ENCODE results near the gene NELL2.

Gene NELL2

GRCh38 chr12:44777044-44777443, 99.1 kb downstream of the NELL2 start:
- H3K27ac ChIP-seq = no peak overlapping the region
- TF ChIP-seq CTCF (conservative IDR thresholded peaks at IDR 0.05) = no peak

- no peak for TF ChIP-seq CTCF (conservative IDR thresholded peaks at IDR 0.05)
- no peak for TF ChIP-seq ZFX (IDR thresholded peaks at IDR 0.05)
- H3K27ac ChIP-seq = no peak overlapping the region
These were observed 100.2 kb downstream of the NELL2 start for GRCh38 chr12:44775901-44776300.

- no peak for TF ChIP-seq ZFX (IDR thresholded peaks at IDR 0.05)
- peak; percentile 97 for TF ChIP-seq CTCF (conservative IDR thresholded peaks at IDR 0.05)
- H3K27ac ChIP-seq = no peak overlapping the region
These were observed 101.2 kb downstream of the NELL2 start for GRCh38 chr12:44774815-44775411.

- TF ChIP-seq CTCF (conservative IDR thresholded peaks at IDR 0.05) (no peak), ZFX (IDR thresholded peaks at IDR 0.05) (no peak)
- no peak overlapping the region for H3K27ac ChIP-seq
These were observed 104.6 kb downstream of the NELL2 start for GRCh38 chr12:44771485-44772021.

- H3K27ac ChIP-seq = no peak overlapping the region
- TF ChIP-seq ZFX (IDR thresholded peaks at IDR 0.05) = no peak
- TF ChIP-seq CTCF (conservative IDR thresholded peaks at IDR 0.05) = no peak
These were observed 110.3 kb downstream of the NELL2 start for GRCh38 chr12:44765796-44766195.

GRCh38 chr12:44763021-44763420, 113.1 kb downstream of the NELL2 start:
- H3K27ac ChIP-seq = no peak overlapping the region
- no peak for TF ChIP-seq ZFX (IDR thresholded peaks at IDR 0.05)
- no peak for TF ChIP-seq CTCF (conservative IDR thresholded peaks at IDR 0.05)

- no peak overlapping the region for H3K27ac ChIP-seq
- TF ChIP-seq ZFX (IDR thresholded peaks at IDR 0.05) (no peak), CTCF (conservative IDR thresholded peaks at IDR 0.05) (no peak)
These were observed 116.8 kb downstream of the NELL2 start for GRCh38 chr12:44759289-44759688.
